Measurements from ENCODE around the gene WDPCP. TPM values are rescaled to one million over a fixed set of nuclear protein-coding genes. Genes with fewer than 3 reads are reported as not detected.

Gene WDPCP
- total and polyA plus RNA-seq, 2 donors from 2014 or later = 2.7 to 15.1 TPM

DNA sequence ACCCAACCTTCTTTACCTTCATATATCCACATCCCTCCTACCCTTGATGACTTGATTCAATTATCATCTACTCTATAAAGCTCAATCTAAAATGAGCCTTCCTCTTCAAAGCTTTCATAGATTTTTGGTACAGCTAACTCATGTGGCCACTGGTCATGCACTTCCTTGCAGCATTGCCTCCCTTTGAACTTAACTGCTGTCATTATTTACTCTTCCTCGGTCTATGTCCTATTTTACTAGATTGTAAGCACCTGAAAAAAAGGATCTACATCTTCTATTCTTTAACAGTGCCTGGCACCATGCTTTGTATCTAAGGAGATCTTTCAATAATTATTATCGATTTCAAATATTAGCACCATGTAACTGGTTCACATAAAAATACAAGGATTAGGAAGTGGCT is 31.1 kb upstream of the WDPCP start:
- intact Hi-C loops (cut with DNase I) = no loop called here
- no peaks in the 10 kb centered on the region for H3K4me1 ChIP-seq (ENCODE audit: control insufficient read depth in 2 of 3, insufficient read depth in 2 of 3, low read depth in 1 of 3, low read length in 3 of 3)
- H3K36me3 ChIP-seq (ENCODE audit: control insufficient read depth in 2 of 3, insufficient read depth in 3 of 3, low read length in 3 of 3) = no peaks in the 10 kb centered on the region
- no peak overlapping the region for H3K27ac ChIP-seq (ENCODE audit: low read depth in 2 of 2, low read length in 2 of 2)
- TF ChIP-seq, protein P1, sequence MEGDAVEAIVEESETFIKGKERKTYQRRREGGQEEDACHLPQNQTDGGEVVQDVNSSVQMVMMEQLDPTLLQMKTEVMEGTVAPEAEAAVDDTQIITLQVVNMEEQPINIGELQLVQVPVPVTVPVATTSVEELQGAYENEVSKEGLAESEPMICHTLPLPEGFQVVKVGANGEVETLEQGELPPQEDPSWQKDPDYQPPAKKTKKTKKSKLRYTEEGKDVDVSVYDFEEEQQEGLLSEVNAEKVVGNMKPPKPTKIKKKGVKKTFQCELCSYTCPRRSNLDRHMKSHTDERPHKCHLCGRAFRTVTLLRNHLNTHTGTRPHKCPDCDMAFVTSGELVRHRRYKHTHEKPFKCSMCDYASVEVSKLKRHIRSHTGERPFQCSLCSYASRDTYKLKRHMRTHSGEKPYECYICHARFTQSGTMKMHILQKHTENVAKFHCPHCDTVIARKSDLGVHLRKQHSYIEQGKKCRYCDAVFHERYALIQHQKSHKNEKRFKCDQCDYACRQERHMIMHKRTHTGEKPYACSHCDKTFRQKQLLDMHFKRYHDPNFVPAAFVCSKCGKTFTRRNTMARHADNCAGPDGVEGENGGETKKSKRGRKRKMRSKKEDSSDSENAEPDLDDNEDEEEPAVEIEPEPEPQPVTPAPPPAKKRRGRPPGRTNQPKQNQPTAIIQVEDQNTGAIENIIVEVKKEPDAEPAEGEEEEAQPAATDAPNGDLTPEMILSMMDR (IDR thresholded peaks at IDR 0.05; ENCODE audit: borderline replicate concordance, extremely low read depth, insufficient read depth) = no peak
- DNase-seq (no peak), FAIRE-seq (no peak)
- no peak overlapping the region for H3K9ac ChIP-seq (ENCODE audit: low read length in 3 of 3)
- H3K27me3 ChIP-seq (ENCODE audit: control insufficient read depth, insufficient read depth, low read length) = no peaks in the 10 kb centered on the region
- no peak overlapping the region for H3K4me3 ChIP-seq (ENCODE audit: low read length in 3 of 3)
- H3K9me3 ChIP-seq (ENCODE audit: control insufficient read depth in 2 of 3, insufficient read depth in 1 of 3, low read length in 3 of 3) = no peaks in the 10 kb centered on the region

GRCh38 chr2:63617366-63617765 is 29.1 kb upstream of the WDPCP start:
- intact Hi-C loops (cut with DNase I) = no loop called here
- DNase-seq = no peak
- Histone ChIP-seq H3K9me3 (ENCODE audit: control insufficient read depth in 2 of 3, insufficient read depth in 1 of 3, low read length in 3 of 3) (no peaks in the 10 kb centered on the region), H3K4me1 (ENCODE audit: control insufficient read depth in 2 of 3, insufficient read depth in 2 of 3, low read depth in 1 of 3, low read length in 3 of 3) (no peaks in the 10 kb centered on the region), H3K4me3 (ENCODE audit: low read length in 3 of 3) (no peak overlapping the region), H3K9ac (ENCODE audit: low read length in 3 of 3) (no peak overlapping the region), H3K36me3 (ENCODE audit: control insufficient read depth in 2 of 3, insufficient read depth in 3 of 3, low read length in 3 of 3) (no peaks in the 10 kb centered on the region), H3K27me3 (ENCODE audit: control insufficient read depth, insufficient read depth, low read length) (no peaks in the 10 kb centered on the region), H3K27ac (ENCODE audit: low read depth in 2 of 2, low read length in 2 of 2) (no peak overlapping the region)
- no peak for FAIRE-seq
- TF ChIP-seq, protein P1 (IDR thresholded peaks at IDR 0.05; ENCODE audit: borderline replicate concordance, extremely low read depth, insufficient read depth) = no peak

DNA sequence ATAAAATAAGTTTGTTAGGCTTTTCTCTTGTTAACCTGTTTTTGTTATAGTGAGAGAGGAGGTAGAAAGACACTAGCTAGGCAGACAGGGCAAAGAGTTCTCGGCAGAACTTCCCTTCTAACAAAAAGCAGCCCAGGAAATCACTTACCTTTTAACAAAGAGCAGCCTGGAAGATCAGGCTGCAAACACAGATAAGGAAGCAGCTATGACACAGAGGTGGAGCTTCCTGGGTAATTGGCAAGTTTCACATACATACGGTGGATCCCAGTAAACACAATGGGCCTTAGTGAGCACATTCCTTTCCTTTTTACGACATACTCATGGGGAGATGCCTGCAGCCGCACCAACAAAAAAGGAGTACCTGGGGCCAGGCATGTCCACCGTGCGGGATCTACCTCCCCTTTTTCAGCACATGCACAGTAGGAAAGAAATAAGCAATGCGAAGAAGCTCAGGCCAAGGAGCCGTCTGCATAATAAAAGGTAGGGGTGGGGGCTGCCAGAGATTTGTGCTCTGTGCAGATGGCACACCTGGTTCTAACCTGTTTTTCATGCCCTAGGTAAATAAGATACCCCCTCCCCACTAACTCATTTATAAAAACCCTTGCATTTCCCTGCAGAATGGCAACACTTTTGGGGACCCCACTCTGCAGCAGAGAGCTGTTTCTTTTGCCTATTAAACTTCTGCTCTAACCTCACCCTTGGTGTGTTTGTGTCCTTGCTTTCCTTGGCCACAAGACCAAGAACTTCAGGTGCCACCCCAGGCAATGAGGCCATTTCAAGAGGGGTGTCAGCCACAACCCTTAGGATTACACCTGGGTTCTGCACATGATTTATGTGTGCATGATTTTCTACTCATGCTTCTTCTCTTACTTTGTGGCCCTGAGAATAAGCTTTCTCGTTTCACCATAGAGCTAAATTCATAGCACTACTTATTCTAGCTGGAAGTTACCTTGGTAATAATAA is 27.0 kb upstream of the WDPCP start:
- H3K9me3 ChIP-seq (ENCODE audit: control insufficient read depth in 2 of 3, insufficient read depth in 1 of 3, low read length in 3 of 3) = no peaks in the 10 kb centered on the region
- no peak overlapping the region for H3K27ac ChIP-seq (ENCODE audit: low read depth in 2 of 2, low read length in 2 of 2)
- TF ChIP-seq, protein P1 (IDR thresholded peaks at IDR 0.05; ENCODE audit: borderline replicate concordance, extremely low read depth, insufficient read depth) = no peak
- H3K27me3 ChIP-seq (ENCODE audit: control insufficient read depth, insufficient read depth, low read length) = no peaks in the 10 kb centered on the region
- DNase-seq (peak in 1 of 5 donors; percentile 2), FAIRE-seq (no peak)
- H3K9ac ChIP-seq (ENCODE audit: low read length in 3 of 3) = no peak overlapping the region
- intact Hi-C loops (cut with DNase I) = no loop called here
- H3K4me3 ChIP-seq (ENCODE audit: low read length in 3 of 3) = no peak overlapping the region
- no peaks in the 10 kb centered on the region for H3K4me1 ChIP-seq (ENCODE audit: control insufficient read depth in 2 of 3, insufficient read depth in 2 of 3, low read depth in 1 of 3, low read length in 3 of 3)
- H3K36me3 ChIP-seq (ENCODE audit: control insufficient read depth in 2 of 3, insufficient read depth in 3 of 3, low read length in 3 of 3) = no peaks in the 10 kb centered on the region
